Keratinocyte (primary cell): ENCODE measurements around the gene ROBO4. TPM values are rescaled to one million over a fixed set of nuclear protein-coding genes. Genes with fewer than 3 reads are reported as not detected.

Source experiments
- DNase-seq: peaks from one replicate; pipeline ENCODE4 v3.0.0-alpha.2; 2011; ENCODE audit warnings: low read depth, missing footprints, low spot score
- FAIRE-seq: peaks from 2 replicates; lab custom pipeline; 2011; peaks lifted over from hg19 to GRCh38; lab: Jason Lieb, UNC
- H2AFZ ChIP-seq: 2 replicates; pipeline ENCODE4 v1.6.0; 2012; ENCODE audit warnings: low read length, control low read depth, inconsistent platforms; ENCODE audit not compliant: control insufficient read depth
- H3K27ac ChIP-seq: 2 replicates; pipeline ENCODE4 v1.5.1; 2011; ENCODE audit warnings: low read length; ENCODE audit not compliant: control insufficient read depth, insufficient read depth
- H3K27me3 ChIP-seq: 3 replicates; pipeline ENCODE4 v1.6.0; 2011; ENCODE audit warnings: low read length; ENCODE audit not compliant: control insufficient read depth, insufficient read depth; ENCODE audit errors: extremely low read depth
- H3K36me3 ChIP-seq, 2 experiments: 2 replicates in 1 of 2; 3 replicates in 1 of 2; pipeline ENCODE4 v1.5.1; 2011; ENCODE audit warnings: low read length in 2 of 2, mild to moderate bottlenecking in 1 of 2; ENCODE audit not compliant: control insufficient read depth in 2 of 2, insufficient read depth in 2 of 2; ENCODE audit errors: extremely low read depth in 1 of 2
- H3K4me1 ChIP-seq: 3 replicates; pipeline ENCODE4 v1.5.1; 2011; ENCODE audit warnings: low read length; ENCODE audit not compliant: control insufficient read depth, insufficient read depth; ENCODE audit errors: extremely low read depth
- H3K4me2 ChIP-seq: 3 replicates; pipeline ENCODE4 v1.6.0; 2011; ENCODE audit warnings: low read depth, low read length; ENCODE audit not compliant: control insufficient read depth, insufficient read depth; ENCODE audit errors: extremely low read depth
- H3K4me3 ChIP-seq, 3 experiments: fragments of 200-600 bp in 1 of 3; sonication (generic) in 1 of 3; 2 replicates in 2 of 3; 3 replicates in 1 of 3; pipeline ENCODE4 v1.5.1; 2011 to 2016; ENCODE audit warnings: low read length in 3 of 3, mild to moderate bottlenecking in 3 of 3, control low read depth in 2 of 3, inconsistent platforms in 1 of 3, low read depth in 1 of 3, mixed read lengths in 1 of 3, mixed run types in 1 of 3, moderate library complexity in 1 of 3; ENCODE audit not compliant: control insufficient read depth in 2 of 3, insufficient read depth in 2 of 3; ENCODE audit errors: extremely low read depth in 1 of 3
- H3K79me2 ChIP-seq: 2 replicates; pipeline ENCODE4 v1.6.0; 2012; ENCODE audit warnings: low read length; ENCODE audit not compliant: control insufficient read depth, insufficient read depth
- H3K9ac ChIP-seq: 3 replicates; pipeline ENCODE4 v1.6.0; 2011; ENCODE audit warnings: low read length; ENCODE audit not compliant: control insufficient read depth, insufficient read depth; ENCODE audit errors: extremely low read depth
- H3K9me1 ChIP-seq: 3 replicates; pipeline ENCODE4 v1.6.0; 2011; ENCODE audit warnings: low read length; ENCODE audit not compliant: control insufficient read depth, insufficient read depth; ENCODE audit errors: extremely low read depth
- H3K9me3 ChIP-seq: 2 replicates; pipeline ENCODE4 v1.5.1; 2012; ENCODE audit warnings: low read depth, low read length; ENCODE audit not compliant: control insufficient read depth
- H4K20me1 ChIP-seq: 3 replicates; pipeline ENCODE4 v1.6.0; 2011; ENCODE audit warnings: low read length; ENCODE audit not compliant: control insufficient read depth, insufficient read depth; ENCODE audit errors: extremely low read depth
- EZH2 ChIP-seq: IDR thresholded peaks from one replicate; pipeline ENCODE4 v1.6.1; 2012; ENCODE audit warnings: inconsistent platforms, mild to moderate bottlenecking, low read length, moderate library complexity
- dilution Hi-C: fragments of 300-500 bp; cut with MboI; formaldehyde crosslinking; loops from one replicate; pipeline ENCODE4 v1.7.0; 2020; ENCODE audit warnings: low sequenced_read_pairs; ENCODE audit not compliant: extremely low pct_ligation_motif_present
- polyA plus RNA-seq, 5 experiments: library from polyadenylated mRNA; depleted of rRNA in 3 of 5; stranded (reverse) in 3 of 5; stranded (forward) in 1 of 5; unstranded in 1 of 5; fragments of >200 nt; gene quantifications; 1 replicate in 1 of 5; 2 replicates in 3 of 5; 3 replicates in 1 of 5; pipeline versions ENCODE4 v1.2.1 to v1.2.3, GENCODE V29; 2011 to 2012; ENCODE audit warnings: missing spikeins in 2 of 5, low read depth in 1 of 5, low replicate concordance in 1 of 5
- TF ChIP-seq, protein P1 (sequence below), 3 experiments: IDR thresholded peaks in 1 of 3; conservative IDR thresholded peaks in 1 of 3; optimal IDR thresholded peaks in 1 of 3; 2 replicates in 2 of 3; 3 replicates in 1 of 3; pipeline versions ENCODE3 to v1.5.1; 2011; ENCODE audit warnings: low read length in 3 of 3, mild to moderate bottlenecking in 3 of 3, moderate library complexity in 2 of 3, control low read depth in 1 of 3, inconsistent platforms in 1 of 3; ENCODE audit not compliant: insufficient read depth in 2 of 3; ENCODE audit errors: extremely low read depth in 1 of 3

Gene ROBO4
- polyA plus RNA-seq, 1 donor (not counting 4 experiments of a cell fraction or from before 2014, with no cell fraction given): 0.94 TPM

DNA sequence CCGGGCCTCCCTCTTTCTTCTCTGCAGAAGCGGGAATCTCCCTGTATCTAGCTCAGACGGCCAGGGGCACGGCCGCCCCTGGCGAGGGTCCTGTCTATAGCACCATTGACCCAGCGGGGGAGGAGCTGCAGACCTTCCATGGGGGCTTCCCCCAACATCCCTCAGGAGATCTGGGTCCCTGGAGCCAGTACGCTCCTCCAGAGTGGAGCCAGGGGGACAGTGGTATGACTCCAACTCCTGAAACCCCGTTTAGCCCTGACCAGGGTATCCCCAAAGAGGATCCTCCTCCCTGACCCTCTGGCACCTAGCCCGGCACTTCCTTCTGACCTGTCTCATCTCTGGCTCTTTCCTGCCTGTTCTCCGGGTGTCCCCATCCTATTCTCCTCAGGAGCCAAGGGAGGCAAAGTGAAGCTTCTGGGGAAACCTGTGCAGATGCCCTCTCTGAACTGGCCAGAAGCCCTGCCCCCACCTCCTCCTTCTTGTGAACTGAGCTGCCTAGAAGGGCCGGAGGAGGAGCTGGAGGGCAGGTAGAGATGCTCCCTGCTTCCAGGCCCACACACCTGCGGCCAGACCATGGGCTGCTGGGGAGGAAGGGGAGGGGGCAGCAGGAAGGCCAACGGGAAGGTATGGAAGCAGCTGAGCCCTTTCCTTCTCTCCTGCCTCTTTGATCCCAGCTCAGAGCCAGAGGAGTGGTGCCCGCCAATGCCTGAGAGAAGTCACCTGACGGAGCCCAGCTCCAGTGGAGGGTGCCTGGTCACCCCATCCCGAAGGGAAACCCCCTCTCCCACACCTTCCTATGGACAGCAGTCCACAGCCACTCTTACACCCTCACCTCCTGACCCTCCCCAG is 19.5 kb downstream of the ROBO4 start:
- no peak overlapping the region for H3K27ac ChIP-seq
- dilution Hi-C loops: no loop called here
- H3K4me3 ChIP-seq: no peak overlapping the region
- DNase-seq (no peak), FAIRE-seq (no peak)
- no peak overlapping the region for H3K9ac ChIP-seq
- no peaks in the 10 kb centered on the region for H3K79me2 ChIP-seq
- peaks cover 15% of the 10 kb centered on the region for H3K4me1 ChIP-seq
- no peaks in the 10 kb centered on the region for H3K9me1 ChIP-seq
- no peak for TF ChIP-seq EZH2
- TF ChIP-seq, protein P1, sequence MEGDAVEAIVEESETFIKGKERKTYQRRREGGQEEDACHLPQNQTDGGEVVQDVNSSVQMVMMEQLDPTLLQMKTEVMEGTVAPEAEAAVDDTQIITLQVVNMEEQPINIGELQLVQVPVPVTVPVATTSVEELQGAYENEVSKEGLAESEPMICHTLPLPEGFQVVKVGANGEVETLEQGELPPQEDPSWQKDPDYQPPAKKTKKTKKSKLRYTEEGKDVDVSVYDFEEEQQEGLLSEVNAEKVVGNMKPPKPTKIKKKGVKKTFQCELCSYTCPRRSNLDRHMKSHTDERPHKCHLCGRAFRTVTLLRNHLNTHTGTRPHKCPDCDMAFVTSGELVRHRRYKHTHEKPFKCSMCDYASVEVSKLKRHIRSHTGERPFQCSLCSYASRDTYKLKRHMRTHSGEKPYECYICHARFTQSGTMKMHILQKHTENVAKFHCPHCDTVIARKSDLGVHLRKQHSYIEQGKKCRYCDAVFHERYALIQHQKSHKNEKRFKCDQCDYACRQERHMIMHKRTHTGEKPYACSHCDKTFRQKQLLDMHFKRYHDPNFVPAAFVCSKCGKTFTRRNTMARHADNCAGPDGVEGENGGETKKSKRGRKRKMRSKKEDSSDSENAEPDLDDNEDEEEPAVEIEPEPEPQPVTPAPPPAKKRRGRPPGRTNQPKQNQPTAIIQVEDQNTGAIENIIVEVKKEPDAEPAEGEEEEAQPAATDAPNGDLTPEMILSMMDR (optimal IDR thresholded peaks at IDR 0.05 in 1 of 3, IDR thresholded peaks at IDR 0.05 in 1 of 3, conservative IDR thresholded peaks at IDR 0.05 in 1 of 3; ENCODE audit: extremely low read depth in 1 of 3, insufficient read depth in 2 of 3, low read length in 3 of 3): no peak
- peaks cover 0 to 1% of the 10 kb centered on the region in 2 experiments for H3K36me3 ChIP-seq
- no peaks in the 10 kb centered on the region for H4K20me1 ChIP-seq
- peaks cover 15% of the 10 kb centered on the region for H3K27me3 ChIP-seq
- peak overlapping the region; percentile 90 for H3K4me2 ChIP-seq
- no peak overlapping the region for H2AFZ ChIP-seq
- H3K9me3 ChIP-seq: no peaks in the 10 kb centered on the region

DNA sequence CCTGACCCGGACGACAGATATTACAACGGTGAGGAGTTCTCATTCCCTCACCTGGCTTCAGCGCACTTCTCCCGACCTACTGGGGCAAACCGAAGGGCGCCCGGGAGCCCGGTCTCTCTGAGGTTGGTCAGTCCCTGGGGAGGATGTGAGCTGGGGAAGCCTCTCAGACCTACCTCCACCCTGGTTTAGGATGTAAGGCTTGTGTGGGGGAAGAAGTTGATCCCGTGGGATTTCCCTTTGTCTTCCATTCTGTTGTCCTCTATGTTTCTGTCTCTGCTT is 20.1 kb downstream of the ROBO4 start:
- DNase-seq (no peak), FAIRE-seq (no peak)
- dilution Hi-C loops: no loop called here
- H3K4me3 ChIP-seq: peak overlapping the region in 1 of 3 experiments; percentile 77
- H3K27me3 ChIP-seq: peaks cover 20% of the 10 kb centered on the region
- peaks cover 0 to 1% of the 10 kb centered on the region in 2 experiments for H3K36me3 ChIP-seq
- H4K20me1 ChIP-seq: no peaks in the 10 kb centered on the region
- no peaks in the 10 kb centered on the region for H3K9me3 ChIP-seq
- no peaks in the 10 kb centered on the region for H3K9me1 ChIP-seq
- no peak overlapping the region for H3K27ac ChIP-seq
- TF ChIP-seq, protein P1 (optimal IDR thresholded peaks at IDR 0.05 in 1 of 3, IDR thresholded peaks at IDR 0.05 in 1 of 3, conservative IDR thresholded peaks at IDR 0.05 in 1 of 3; ENCODE audit: extremely low read depth in 1 of 3, insufficient read depth in 2 of 3, low read length in 3 of 3): no peak
- H3K4me1 ChIP-seq: peaks cover 15% of the 10 kb centered on the region
- H2AFZ ChIP-seq: no peak overlapping the region
- peak overlapping the region; percentile 90 for H3K4me2 ChIP-seq
- H3K9ac ChIP-seq: no peak overlapping the region
- H3K79me2 ChIP-seq: no peaks in the 10 kb centered on the region
